ENCODE data around the gene MEIS3. TPM values are rescaled to one million over a fixed set of nuclear protein-coding genes. Genes with fewer than 3 reads are reported as not detected.

MEIS3 gene
- polyA plus RNA-seq, 4 donors, result 4.6 to 11.2 (median 4.8) TPM; not detected in 1

DNA sequence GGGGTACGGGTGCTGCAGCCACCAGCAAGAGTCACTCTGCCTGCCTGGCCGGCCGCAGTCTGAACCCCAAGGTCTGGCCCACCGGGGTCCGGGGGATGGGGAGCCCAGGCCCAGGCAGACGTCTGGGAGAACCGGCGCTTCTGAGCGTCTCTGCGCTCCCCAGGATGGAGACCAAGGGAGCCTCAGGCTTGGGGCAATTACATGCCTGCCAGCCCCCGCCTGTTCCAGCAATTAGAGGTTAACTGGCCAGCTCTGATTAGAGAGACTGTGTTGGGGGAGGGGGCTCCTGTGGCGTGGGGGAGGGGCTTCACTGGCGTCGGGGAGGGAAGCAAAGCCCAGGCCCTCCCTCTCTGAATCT lies 11.9 kb downstream of the MEIS3 start:
- Histone ChIP-seq H3K4me1 (ENCODE audit: control insufficient read depth in 3 of 3, insufficient read depth in 2 of 3, low read depth in 1 of 3, low read length in 2 of 3) (no peaks in the 10 kb centered on the region), H3K36me3 (ENCODE audit: control insufficient read depth in 3 of 3, insufficient read depth in 2 of 3, low read depth in 1 of 3, low read length in 3 of 3) (no peaks in the 10 kb centered on the region), H3K4me3 (ENCODE audit: low read depth in 1 of 3, low read length in 3 of 3) (no peak overlapping the region), H3K9me3 (ENCODE audit: control insufficient read depth in 2 of 2, insufficient read depth in 1 of 2, low read depth in 1 of 2, low read length in 1 of 2) (no peaks in the 10 kb centered on the region), H3K27ac (ENCODE audit: low read depth in 1 of 3, low read length in 2 of 3) (no peak overlapping the region), H3K27me3 (ENCODE audit: control insufficient read depth in 3 of 3, insufficient read depth in 3 of 3, low read length in 3 of 3) (peaks cover 0 to 10% (median 0%) of the 10 kb centered on the region in 3 donors)
- FAIRE-seq (no peak), DNase-seq (no peak)
- 20 to 21% (median 20%) methylated on average over 14 of the region's 14 CpGs for WGBS, 3 donors

DNA sequence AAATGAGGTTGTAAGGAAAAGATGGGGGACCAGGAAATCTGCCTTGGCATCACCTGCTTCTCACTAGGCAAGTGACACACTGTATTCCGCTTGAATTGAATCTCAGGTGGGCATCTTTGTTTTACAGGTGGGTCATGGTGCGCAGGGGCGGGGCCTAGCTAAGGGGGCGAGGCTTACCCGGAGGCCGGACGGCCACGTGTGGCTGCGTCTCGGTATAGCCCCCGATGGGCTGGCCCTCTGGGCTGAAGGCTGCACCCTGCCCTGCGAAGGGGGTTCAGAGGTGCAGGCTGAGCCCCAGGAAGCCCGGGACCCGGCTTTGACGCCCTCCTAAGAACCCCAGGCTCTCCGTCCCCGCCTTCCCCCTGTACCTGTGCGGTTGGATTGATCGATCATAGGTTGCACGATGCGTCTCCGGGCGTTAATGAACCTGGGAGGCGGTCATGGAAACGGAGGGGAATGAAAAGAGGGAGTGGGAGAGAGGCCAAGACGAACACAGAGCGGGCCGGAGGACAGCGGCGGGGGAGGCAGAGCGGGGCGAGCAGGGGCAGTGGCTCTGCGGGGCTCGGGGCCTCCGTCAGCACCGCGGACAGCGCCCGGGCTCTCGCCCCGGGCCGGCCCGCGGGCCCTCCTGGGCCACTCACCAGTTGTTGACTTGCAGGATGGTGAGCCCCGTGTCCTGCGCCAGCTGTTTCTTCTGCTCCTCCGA lies 12.5 kb downstream of the MEIS3 start:
- no peaks in the 10 kb centered on the region for H3K9me3 ChIP-seq (ENCODE audit: control insufficient read depth in 2 of 2, insufficient read depth in 1 of 2, low read depth in 1 of 2, low read length in 1 of 2)
- DNase-seq (peak in 1 of 2 donors; percentile 44), FAIRE-seq (no peak)
- no peak overlapping the region for H3K27ac ChIP-seq (ENCODE audit: low read depth in 1 of 3, low read length in 2 of 3)
- peaks cover 0 to 10% (median 0%) of the 10 kb centered on the region in 3 donors for H3K27me3 ChIP-seq (ENCODE audit: control insufficient read depth in 3 of 3, insufficient read depth in 3 of 3, low read length in 3 of 3)
- H3K4me1 ChIP-seq (ENCODE audit: control insufficient read depth in 3 of 3, insufficient read depth in 2 of 3, low read depth in 1 of 3, low read length in 2 of 3), result no peaks in the 10 kb centered on the region
- 18 to 29% (median 18%) methylated on average over 30 to 47 of the region's 47 CpGs for whole genome bisulfite sequencing, 3 donors
- H3K4me3 ChIP-seq (ENCODE audit: low read depth in 1 of 3, low read length in 3 of 3), result no peak overlapping the region
- no peaks in the 10 kb centered on the region for H3K36me3 ChIP-seq (ENCODE audit: control insufficient read depth in 3 of 3, insufficient read depth in 2 of 3, low read depth in 1 of 3, low read length in 3 of 3)

DNA sequence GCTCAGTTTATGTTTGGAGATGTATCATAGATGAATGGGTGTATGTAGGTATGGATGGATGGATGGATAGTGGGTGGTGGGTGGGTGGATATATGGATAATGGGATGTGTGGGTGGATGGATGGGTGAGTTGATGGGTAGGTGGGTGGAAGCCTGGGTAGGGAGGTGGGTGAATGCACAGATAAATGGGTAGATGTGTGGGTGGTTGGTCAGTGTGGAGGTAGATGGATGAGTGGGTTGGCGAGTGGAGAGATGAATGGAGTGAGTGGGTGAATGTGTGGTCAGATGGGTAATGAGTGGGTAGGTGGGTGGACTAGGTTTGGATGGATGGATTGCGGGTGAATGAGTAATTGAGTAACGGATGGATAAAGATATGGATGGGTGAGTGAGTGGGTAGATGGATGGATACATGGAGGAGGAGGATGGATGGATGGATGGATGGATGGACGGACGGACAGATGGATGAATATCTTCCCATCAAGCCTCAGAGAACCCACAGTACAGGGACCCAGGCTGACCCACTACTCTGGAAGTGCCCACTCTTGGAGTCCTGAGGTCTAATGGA lies 13.4 kb downstream of the MEIS3 start:
- Histone ChIP-seq H3K9me3 (ENCODE audit: control insufficient read depth in 2 of 2, insufficient read depth in 1 of 2, low read depth in 1 of 2, low read length in 1 of 2) (no peaks in the 10 kb centered on the region), H3K36me3 (ENCODE audit: control insufficient read depth in 3 of 3, insufficient read depth in 2 of 3, low read depth in 1 of 3, low read length in 3 of 3) (no peaks in the 10 kb centered on the region), H3K27ac (ENCODE audit: low read depth in 1 of 3, low read length in 2 of 3) (no peak overlapping the region), H3K4me3 (ENCODE audit: low read depth in 1 of 3, low read length in 3 of 3) (no peak overlapping the region), H3K4me1 (ENCODE audit: control insufficient read depth in 3 of 3, insufficient read depth in 2 of 3, low read depth in 1 of 3, low read length in 2 of 3) (no peaks in the 10 kb centered on the region), H3K27me3 (ENCODE audit: control insufficient read depth in 3 of 3, insufficient read depth in 3 of 3, low read length in 3 of 3) (peaks cover 0 to 10% (median 0%) of the 10 kb centered on the region in 3 donors)
- DNase-seq (no peak), FAIRE-seq (no peak)
- 79 to 96% (median 91%) methylated on average over 5 of the region's 5 CpGs for WGBS, 3 donors

DNA sequence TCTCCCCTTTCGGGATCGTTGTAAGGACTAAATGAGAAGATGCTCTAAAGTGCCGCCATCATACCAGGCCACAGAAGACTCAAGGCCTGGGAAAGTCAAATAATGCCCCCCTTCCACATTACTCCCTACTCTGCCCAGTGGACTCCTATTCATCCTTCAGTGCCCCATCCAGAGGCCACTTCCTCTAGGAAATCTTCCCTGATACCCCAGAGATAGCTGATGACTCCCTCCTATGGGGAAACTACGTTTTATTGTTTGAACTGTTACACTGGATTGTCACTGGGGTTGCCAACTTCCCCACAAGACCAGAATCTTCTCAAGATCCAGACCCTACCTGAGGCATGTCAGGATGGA lies 14.2 kb downstream of the MEIS3 start:
- no peaks in the 10 kb centered on the region for H3K4me1 ChIP-seq (ENCODE audit: control insufficient read depth in 3 of 3, insufficient read depth in 2 of 3, low read depth in 1 of 3, low read length in 2 of 3)
- 80 to 90% (median 85%) methylated on average over 4 of the region's 4 CpGs for WGBS, 3 donors
- H3K9me3 ChIP-seq (ENCODE audit: control insufficient read depth in 2 of 2, insufficient read depth in 1 of 2, low read depth in 1 of 2, low read length in 1 of 2), result no peaks in the 10 kb centered on the region
- peaks cover 0 to 10% (median 0%) of the 10 kb centered on the region in 3 donors for H3K27me3 ChIP-seq (ENCODE audit: control insufficient read depth in 3 of 3, insufficient read depth in 3 of 3, low read length in 3 of 3)
- no peak for DNase-seq
- no peak for FAIRE-seq
- no peaks in the 10 kb centered on the region for H3K36me3 ChIP-seq (ENCODE audit: control insufficient read depth in 3 of 3, insufficient read depth in 2 of 3, low read depth in 1 of 3, low read length in 3 of 3)
- H3K4me3 ChIP-seq (ENCODE audit: low read depth in 1 of 3, low read length in 3 of 3), result no peak overlapping the region
- no peak overlapping the region for H3K27ac ChIP-seq (ENCODE audit: low read depth in 1 of 3, low read length in 2 of 3)

DNA sequence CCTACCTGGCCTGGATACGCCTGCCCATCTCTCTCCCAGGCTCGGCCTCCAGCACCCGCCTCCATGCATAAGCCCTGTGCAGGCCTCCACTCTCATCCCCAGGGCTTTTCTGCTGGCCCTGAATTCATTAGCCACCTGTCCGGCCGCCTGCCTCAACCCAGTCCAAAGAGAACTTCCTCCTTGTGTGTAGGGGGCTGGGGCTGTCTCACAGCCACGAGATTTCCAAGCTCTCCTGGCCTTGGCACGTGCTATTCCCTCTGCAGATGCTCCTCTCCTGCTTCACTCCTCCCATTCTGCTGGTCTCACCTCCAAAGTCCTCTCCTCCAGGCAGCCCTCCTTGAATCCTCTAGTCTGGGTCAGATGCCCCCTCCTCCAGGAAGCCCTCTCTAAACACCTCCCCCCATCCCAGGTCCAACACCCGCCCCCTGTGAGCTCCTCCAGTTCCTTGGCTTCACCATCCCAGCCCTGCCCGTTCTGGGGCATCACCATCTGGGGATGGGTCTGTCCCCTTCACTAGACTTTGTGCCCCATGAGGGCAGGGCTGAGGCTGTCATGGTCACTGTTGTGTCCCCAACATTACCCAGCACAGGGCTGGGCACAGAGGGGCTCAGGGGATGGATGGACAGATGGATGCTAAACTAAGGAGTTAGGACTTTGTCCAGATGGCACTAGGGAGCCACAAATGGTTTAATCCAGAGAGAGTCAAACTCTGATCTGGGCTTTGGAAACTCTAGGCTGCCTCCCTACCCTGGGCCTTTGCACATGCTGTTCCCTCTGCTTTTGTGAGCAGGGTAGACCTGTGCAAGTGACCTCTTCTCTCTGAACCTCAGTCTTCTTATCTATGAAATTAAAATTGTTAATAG lies 14.8 kb downstream of the MEIS3 start:
- peaks cover 0 to 10% (median 0%) of the 10 kb centered on the region in 3 donors for H3K27me3 ChIP-seq (ENCODE audit: control insufficient read depth in 3 of 3, insufficient read depth in 3 of 3, low read length in 3 of 3)
- DNase-seq (no peak), FAIRE-seq (no peak)
- H3K27ac ChIP-seq (ENCODE audit: low read depth in 1 of 3, low read length in 2 of 3), result no peak overlapping the region
- no peaks in the 10 kb centered on the region for H3K4me1 ChIP-seq (ENCODE audit: control insufficient read depth in 3 of 3, insufficient read depth in 2 of 3, low read depth in 1 of 3, low read length in 2 of 3)
- no peaks in the 10 kb centered on the region for H3K36me3 ChIP-seq (ENCODE audit: control insufficient read depth in 3 of 3, insufficient read depth in 2 of 3, low read depth in 1 of 3, low read length in 3 of 3)
- H3K9me3 ChIP-seq (ENCODE audit: control insufficient read depth in 2 of 2, insufficient read depth in 1 of 2, low read depth in 1 of 2, low read length in 1 of 2), result no peaks in the 10 kb centered on the region
- no peak overlapping the region for H3K4me3 ChIP-seq (ENCODE audit: low read depth in 1 of 3, low read length in 3 of 3)
- 48 to 69% (median 62%) methylated on average over 8 to 9 of the region's 9 CpGs for WGBS, 3 donors

DNA sequence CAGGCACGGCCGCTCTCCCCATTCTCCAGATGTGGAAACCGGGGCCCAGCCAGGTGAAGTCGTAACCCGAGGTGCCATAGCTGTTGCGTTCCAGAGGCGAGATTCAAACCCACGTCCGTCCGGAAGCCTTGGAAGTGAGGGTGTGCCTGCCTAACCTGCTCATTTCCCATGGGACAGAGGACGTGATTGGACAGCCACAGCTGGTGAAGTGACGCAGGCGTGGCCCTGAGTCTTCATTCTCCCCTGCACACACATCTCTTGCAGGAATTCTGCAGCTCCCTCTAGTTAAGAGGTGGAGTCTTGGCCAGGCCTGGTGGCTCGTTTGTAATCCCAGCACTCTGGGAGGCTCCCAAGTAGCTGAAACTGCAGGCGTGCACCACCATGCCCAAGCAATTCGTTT lies 16.8 kb downstream of the MEIS3 start:
- no peak for DNase-seq

DNA sequence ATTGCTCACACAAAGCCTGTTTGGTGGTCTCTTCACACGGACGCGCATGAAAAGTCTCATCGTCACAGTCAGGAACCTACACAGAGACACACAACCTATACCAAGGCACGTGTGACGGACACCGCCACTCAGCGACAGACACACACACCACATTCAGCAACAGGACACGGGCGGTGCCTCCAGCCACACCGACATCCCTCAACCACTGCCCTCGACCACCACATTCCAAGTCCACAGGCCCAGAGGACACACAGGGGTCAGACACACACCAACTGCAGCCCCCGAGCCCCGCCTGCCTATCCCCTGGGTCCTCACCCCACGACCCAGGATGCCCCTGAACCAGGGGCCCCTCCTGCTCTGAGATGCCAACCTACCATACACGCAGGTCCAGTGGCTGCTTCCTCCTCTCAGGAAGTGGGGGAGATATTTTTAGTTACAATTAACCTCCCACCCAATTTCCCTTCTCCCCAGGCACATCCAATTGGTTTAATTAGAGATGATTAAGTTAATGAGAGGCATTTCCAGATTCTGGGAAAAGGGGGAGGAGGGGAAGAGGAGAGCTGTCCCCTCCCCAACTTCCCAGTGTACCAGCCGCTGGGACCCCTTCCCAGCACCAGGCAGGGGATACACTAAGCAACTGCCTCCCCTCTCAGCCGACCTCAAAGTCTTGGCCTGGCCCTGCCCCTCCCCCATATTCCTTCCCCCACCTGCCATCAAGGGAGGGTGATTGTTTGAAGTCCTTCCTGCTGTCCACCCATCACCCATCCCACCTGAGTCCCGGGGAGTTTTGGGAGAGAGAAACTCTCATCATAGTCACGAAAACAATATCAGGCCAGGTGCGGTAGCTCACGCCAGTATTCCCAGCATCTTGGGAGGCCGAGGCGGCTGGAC lies 20.4 kb downstream of the MEIS3 start:
- no peaks in the 10 kb centered on the region for H3K9me3 ChIP-seq (ENCODE audit: control insufficient read depth in 2 of 2, insufficient read depth in 1 of 2, low read depth in 1 of 2, low read length in 1 of 2)
- H3K27me3 ChIP-seq (ENCODE audit: control insufficient read depth in 3 of 3, insufficient read depth in 3 of 3, low read length in 3 of 3), result peaks cover 0 to 11% (median 0%) of the 10 kb centered on the region in 3 donors
- no peaks in the 10 kb centered on the region for H3K4me1 ChIP-seq (ENCODE audit: control insufficient read depth in 3 of 3, insufficient read depth in 2 of 3, low read depth in 1 of 3, low read length in 2 of 3)
- no peak for DNase-seq
- no peak overlapping the region for H3K4me3 ChIP-seq (ENCODE audit: low read depth in 1 of 3, low read length in 3 of 3)
- no peak overlapping the region for H3K27ac ChIP-seq (ENCODE audit: low read depth in 1 of 3, low read length in 2 of 3)
- no peak for FAIRE-seq
- no peaks in the 10 kb centered on the region for H3K36me3 ChIP-seq (ENCODE audit: control insufficient read depth in 3 of 3, insufficient read depth in 2 of 3, low read depth in 1 of 3, low read length in 3 of 3)
- WGBS, 3 donors, result 45 to 55% (median 46%) methylated on average over 23 to 24 of the region's 24 CpGs

More for the DNA sequence above, 16.8 kb downstream of the MEIS3 start:
- no peak overlapping the region for H3K4me3 ChIP-seq (ENCODE audit: low read depth in 1 of 3, low read length in 3 of 3)
- 79 to 82% (median 80%) methylated on average over 16 of the region's 16 CpGs for WGBS, 3 donors
- H3K36me3 ChIP-seq (ENCODE audit: control insufficient read depth in 3 of 3, insufficient read depth in 2 of 3, low read depth in 1 of 3, low read length in 3 of 3), result no peaks in the 10 kb centered on the region
- no peaks in the 10 kb centered on the region for H3K4me1 ChIP-seq (ENCODE audit: control insufficient read depth in 3 of 3, insufficient read depth in 2 of 3, low read depth in 1 of 3, low read length in 2 of 3)
- H3K27ac ChIP-seq (ENCODE audit: low read depth in 1 of 3, low read length in 2 of 3), result no peak overlapping the region
- H3K27me3 ChIP-seq (ENCODE audit: control insufficient read depth in 3 of 3, insufficient read depth in 3 of 3, low read length in 3 of 3), result peaks cover 0 to 21% (median 0%) of the 10 kb centered on the region in 3 donors
- FAIRE-seq, result no peak
- no peaks in the 10 kb centered on the region for H3K9me3 ChIP-seq (ENCODE audit: control insufficient read depth in 2 of 2, insufficient read depth in 1 of 2, low read depth in 1 of 2, low read length in 1 of 2)

Data from small intestine (tissue), 7 donors.